MCF 10A (cell line): ENCODE measurements around the gene GPA33. TPM values are rescaled to one million over a fixed set of nuclear protein-coding genes. Genes with fewer than 3 reads are reported as not detected.

Experiments used
- BruUV-seq: library from RNA; stranded (reverse); fragments of 400-500 nt; replicated peaks from 2 replicates; lab custom pipeline; 2021; lab: Mats Ljungman, UMichigan
- CTCF ChIA-PET: fragments of 300-600 bp; sonication (Branson Sonifier 250); formaldehyde crosslinking; extraction: SDS; loops from one replicate; lab custom pipeline; 2021; ENCODE audit warnings: antibody characterized with exemption, inconsistent platforms; lab: Yijun Ruan, JAX
- POLR2A ChIA-PET: fragments of 300-600, 350-650 bp; sonication (Branson Sonifier 250); formaldehyde crosslinking; extraction: SDS; loops from one replicate; lab custom pipeline; 2020; ENCODE audit warnings: antibody characterized with exemption, inconsistent platforms; lab: Yijun Ruan, JAX
- DNase-seq: peaks from one replicate; pipeline ENCODE4 v3.0.0-alpha.2; 2018; ENCODE audit not compliant: unreplicated experiment
- H3K27ac Mint-ChIP-seq: one replicate; pipeline ENCODE4 v1.8.0; 2022; ENCODE audit warnings: mild to moderate bottlenecking, low read depth, mixed read lengths; ENCODE audit not compliant: unreplicated experiment
- H3K27me3 Mint-ChIP-seq: one replicate; pipeline ENCODE4 v1.8.0; 2022; ENCODE audit warnings: mixed read lengths; ENCODE audit not compliant: insufficient read depth, unreplicated experiment
- H3K36me3 Mint-ChIP-seq: one replicate; pipeline ENCODE4 v1.8.0; 2022; ENCODE audit warnings: mild to moderate bottlenecking, moderate library complexity, mixed read lengths; ENCODE audit not compliant: insufficient read depth, unreplicated experiment
- H3K4me1 Mint-ChIP-seq: one replicate; pipeline ENCODE4 v1.8.0; 2022; ENCODE audit warnings: mixed read lengths; ENCODE audit not compliant: insufficient read depth, unreplicated experiment
- H3K4me3 Mint-ChIP-seq: one replicate; pipeline ENCODE4 v1.8.0; 2022; ENCODE audit warnings: mild to moderate bottlenecking, moderate library complexity, mixed read lengths; ENCODE audit not compliant: unreplicated experiment
- H3K9me3 Mint-ChIP-seq: one replicate; pipeline ENCODE4 v1.8.0; 2022; ENCODE audit warnings: mixed read lengths; ENCODE audit not compliant: unreplicated experiment
- intact Hi-C: fragments of 100-400 bp; cut with micrococcal nuclease; formaldehyde crosslinking; loops from 2 replicates; pipeline ENCODE4 v1.14.1; 2022
- total RNA-seq: library from RNA; stranded (reverse); gene quantifications from 2 replicates; pipeline ENCODE4 v1.2.3, GENCODE V29; 2022
- TF ChIP-seq, protein P1 (sequence below): fragments of 200-600 bp; IDR thresholded peaks from one replicate; pipeline ENCODE4 v1.8.0; 2022; ENCODE audit warnings: antibody characterized with exemption, mild to moderate bottlenecking; ENCODE audit not compliant: unreplicated experiment

GPA33 gene
- total RNA-seq, 1 experiment from 2014 or later: not detected

DNA sequence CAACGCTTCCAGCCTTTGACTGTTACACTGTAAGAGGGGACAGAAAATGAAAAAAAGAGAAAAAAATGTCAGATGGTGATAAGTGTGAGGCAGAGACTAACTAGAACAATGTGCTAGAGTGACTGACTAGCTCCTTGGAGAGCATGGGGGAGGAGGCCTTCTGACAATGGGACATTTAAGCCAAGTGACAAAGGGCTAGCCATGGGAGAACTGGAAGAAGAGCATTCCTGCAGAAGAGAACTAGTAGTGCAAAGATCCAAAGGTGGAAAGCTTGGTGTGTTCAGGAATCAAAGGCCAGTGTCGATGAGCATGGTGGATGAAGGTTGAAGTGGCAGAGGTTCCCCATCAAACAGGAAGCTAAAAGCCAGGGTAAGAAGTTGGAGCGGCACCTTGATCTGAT lies 29.5 kb upstream of the GPA33 start:
- H3K36me3 Mint-ChIP-seq: no peaks in the 10 kb centered on the region
- TF ChIP-seq, protein P1, sequence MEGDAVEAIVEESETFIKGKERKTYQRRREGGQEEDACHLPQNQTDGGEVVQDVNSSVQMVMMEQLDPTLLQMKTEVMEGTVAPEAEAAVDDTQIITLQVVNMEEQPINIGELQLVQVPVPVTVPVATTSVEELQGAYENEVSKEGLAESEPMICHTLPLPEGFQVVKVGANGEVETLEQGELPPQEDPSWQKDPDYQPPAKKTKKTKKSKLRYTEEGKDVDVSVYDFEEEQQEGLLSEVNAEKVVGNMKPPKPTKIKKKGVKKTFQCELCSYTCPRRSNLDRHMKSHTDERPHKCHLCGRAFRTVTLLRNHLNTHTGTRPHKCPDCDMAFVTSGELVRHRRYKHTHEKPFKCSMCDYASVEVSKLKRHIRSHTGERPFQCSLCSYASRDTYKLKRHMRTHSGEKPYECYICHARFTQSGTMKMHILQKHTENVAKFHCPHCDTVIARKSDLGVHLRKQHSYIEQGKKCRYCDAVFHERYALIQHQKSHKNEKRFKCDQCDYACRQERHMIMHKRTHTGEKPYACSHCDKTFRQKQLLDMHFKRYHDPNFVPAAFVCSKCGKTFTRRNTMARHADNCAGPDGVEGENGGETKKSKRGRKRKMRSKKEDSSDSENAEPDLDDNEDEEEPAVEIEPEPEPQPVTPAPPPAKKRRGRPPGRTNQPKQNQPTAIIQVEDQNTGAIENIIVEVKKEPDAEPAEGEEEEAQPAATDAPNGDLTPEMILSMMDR: no peak
- BruUV-seq: no TSS peak
- ChIA-PET POLR2A (no interaction called here), CTCF (interaction anchor here (0.8 kb wide), 1 partner anchor 53 kb away, joined by 4 read pairs; no protein-coding TSS in a partner anchor)
- H3K9me3 Mint-ChIP-seq: no peaks in the 10 kb centered on the region
- no peak overlapping the region for H3K4me3 Mint-ChIP-seq
- no peak for DNase-seq
- intact Hi-C loops: loop anchor here (10.0 kb wide), 1 partner anchor 205 kb away; no protein-coding TSS in a partner anchor
- peaks cover 11% of the 10 kb centered on the region for H3K27me3 Mint-ChIP-seq
- no peaks in the 10 kb centered on the region for H3K4me1 Mint-ChIP-seq
- no peak overlapping the region for H3K27ac Mint-ChIP-seq

DNA sequence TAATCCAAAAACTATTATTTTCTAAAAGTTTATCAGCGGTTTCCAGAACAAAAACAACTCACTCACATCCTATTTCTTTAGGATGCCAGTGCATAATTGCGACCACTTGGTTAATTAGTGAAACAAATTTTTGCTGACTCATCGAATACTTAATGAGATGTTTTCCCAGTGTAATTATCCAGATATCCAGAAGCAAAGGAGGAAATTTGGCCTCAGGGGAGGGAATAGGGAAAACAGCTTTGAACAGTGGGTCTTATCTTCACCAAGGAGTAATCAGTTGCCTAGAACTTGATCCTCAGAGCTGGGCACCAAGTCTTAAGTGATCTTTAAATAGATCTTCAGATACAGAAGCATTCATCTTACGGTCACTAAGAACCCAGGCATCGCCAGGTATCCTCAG lies 28.0 kb upstream of the GPA33 start:
- intact Hi-C loops: no loop called here

DNA sequence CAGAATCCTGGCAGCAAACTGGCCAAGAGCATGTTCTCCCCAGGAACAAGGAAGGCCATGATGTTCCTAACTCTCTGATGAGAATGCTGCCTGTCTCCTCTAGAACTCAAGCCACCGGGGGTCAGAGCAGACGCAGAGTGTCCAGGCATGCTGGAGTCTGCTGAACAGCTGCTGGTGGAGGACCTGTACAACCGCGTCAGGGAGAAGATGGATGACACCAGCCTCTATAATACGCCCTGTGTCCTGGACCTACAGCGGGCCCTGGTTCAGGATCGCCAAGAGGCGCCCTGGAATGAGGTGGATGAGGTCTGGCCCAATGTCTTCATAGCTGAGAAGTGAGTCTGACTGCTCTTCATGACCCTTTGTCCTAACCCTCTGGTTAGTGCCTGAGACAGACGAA lies 27.0 kb upstream of the GPA33 start:
- ChIA-PET CTCF (interaction anchor here (0.6 to 3.5 kb wide), 3 partner anchors 9 to 59 kb away, joined by 3 to 13 read pairs (median 5); no protein-coding TSS in a partner anchor), POLR2A (interaction anchor here (1.0 kb wide), 1 partner anchor 30 kb away, joined by 4 read pairs; no protein-coding TSS in a partner anchor)
- no peak for DNase-seq
- Mint-ChIP-seq H3K9me3 (no peaks in the 10 kb centered on the region), H3K27ac (no peak overlapping the region), H3K4me3 (no peak overlapping the region), H3K27me3 (peaks cover 12% of the 10 kb centered on the region), H3K36me3 (no peaks in the 10 kb centered on the region), H3K4me1 (no peaks in the 10 kb centered on the region)
- TF ChIP-seq, protein P1: no peak
- BruUV-seq: no TSS peak
- intact Hi-C loops: no loop called here

More for the DNA sequence above, 28.0 kb upstream of the GPA33 start:
- CTCF ChIA-PET: interaction anchor here (0.6 to 1.3 kb wide), 6 partner anchors 9 to 416 kb away, joined by 3 read pairs; no protein-coding TSS in a partner anchor
- H3K27me3 Mint-ChIP-seq: peaks cover 12% of the 10 kb centered on the region
- no peak overlapping the region for H3K27ac Mint-ChIP-seq
- H3K4me1 Mint-ChIP-seq: no peaks in the 10 kb centered on the region
- H3K4me3 Mint-ChIP-seq: no peak overlapping the region
- no TSS peak for BruUV-seq
- POLR2A ChIA-PET: interaction anchor here (1.0 kb wide), 1 partner anchor 70 kb away, joined by 3 read pairs; no protein-coding TSS in a partner anchor
- TF ChIP-seq, protein P1: no peak
- no peaks in the 10 kb centered on the region for H3K36me3 Mint-ChIP-seq
- no peaks in the 10 kb centered on the region for H3K9me3 Mint-ChIP-seq
- no peak for DNase-seq

DNA sequence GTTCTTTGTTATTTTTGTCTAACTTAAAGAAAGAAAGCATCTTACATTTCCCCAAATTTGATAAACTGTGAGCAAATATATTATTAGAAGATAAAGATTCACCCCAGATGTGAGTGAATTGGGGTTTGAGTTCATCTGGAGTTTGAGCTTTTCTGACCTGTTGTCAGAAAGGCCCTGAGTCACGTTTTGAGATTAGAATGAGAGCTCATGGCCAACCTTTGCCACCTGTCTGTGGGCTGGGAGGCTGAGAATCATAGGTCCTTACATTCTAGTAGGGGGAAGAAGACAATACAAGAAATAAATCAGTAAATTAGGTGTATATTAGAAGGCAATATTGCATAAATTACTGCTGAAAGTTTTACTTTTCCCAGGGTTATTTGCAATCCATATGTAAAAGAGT lies 26.0 kb upstream of the GPA33 start:
- TF ChIP-seq, protein P1: no peak
- DNase-seq: no peak
- H3K4me1 Mint-ChIP-seq: no peaks in the 10 kb centered on the region
- no peaks in the 10 kb centered on the region for H3K9me3 Mint-ChIP-seq
- H3K4me3 Mint-ChIP-seq: no peak overlapping the region
- no peak overlapping the region for H3K27ac Mint-ChIP-seq
- BruUV-seq: no TSS peak
- intact Hi-C loops: no loop called here
- peaks cover 12% of the 10 kb centered on the region for H3K27me3 Mint-ChIP-seq
- CTCF ChIA-PET: interaction anchor here (0.5 to 3.5 kb wide), 5 partner anchors 58 to 414 kb away, joined by 3 to 13 read pairs (median 3); no protein-coding TSS in a partner anchor
- no peaks in the 10 kb centered on the region for H3K36me3 Mint-ChIP-seq
- POLR2A ChIA-PET: interaction anchor here (0.6 to 1.0 kb wide), 2 partner anchors 29 to 38 kb away, joined by 3 to 4 read pairs; no protein-coding TSS in a partner anchor
